Measurements from ENCODE around the gene ASCC3. TPM values are rescaled to one million over a fixed set of nuclear protein-coding genes. Genes with fewer than 3 reads are reported as not detected.

Gene ASCC3
- total and polyA plus RNA-seq, 12 donors: 3.9 to 22.9 (median 16.1) TPM

DNA sequence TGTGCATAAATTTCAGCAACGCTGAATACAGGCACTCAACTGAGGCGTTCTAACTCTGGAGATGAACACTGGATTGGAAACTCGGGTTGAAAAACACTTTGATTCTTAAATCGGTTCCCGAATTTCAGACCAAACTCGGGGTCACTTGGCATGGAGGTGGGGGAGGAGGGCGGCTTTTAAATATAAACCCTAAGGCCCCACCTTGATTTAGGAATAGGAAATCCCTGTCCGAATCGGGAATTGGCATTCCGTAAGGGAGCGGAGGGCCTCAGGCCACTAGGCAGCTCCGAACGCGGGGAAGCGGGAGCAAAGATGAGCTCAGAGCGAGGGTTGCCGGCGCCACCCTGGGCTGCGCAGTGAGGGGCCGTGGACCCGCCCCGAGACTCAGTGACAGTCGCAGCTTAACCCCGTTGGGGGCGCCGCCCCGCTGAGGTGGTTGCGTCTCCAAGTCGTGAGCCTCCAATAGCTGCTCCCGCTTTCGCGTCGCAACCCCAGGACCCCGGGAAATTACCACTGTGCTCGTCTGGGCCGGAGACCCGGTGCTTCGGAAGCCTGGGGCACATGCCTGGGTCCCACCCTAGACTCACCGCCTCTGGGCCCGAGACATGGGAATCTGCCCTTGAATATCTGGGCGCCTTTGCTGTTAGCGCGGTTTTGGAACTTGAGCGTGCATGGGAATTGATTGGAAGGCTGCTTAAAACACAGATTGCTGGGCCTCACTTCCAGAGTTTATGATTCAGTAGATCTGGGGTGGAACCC lies 411.8 kb downstream of the ASCC3 start:
- no peak overlapping the region for H3K27ac ChIP-seq
- no peaks in the 10 kb centered on the region for H3K9me3 ChIP-seq
- TF ChIP-seq, protein P1, sequence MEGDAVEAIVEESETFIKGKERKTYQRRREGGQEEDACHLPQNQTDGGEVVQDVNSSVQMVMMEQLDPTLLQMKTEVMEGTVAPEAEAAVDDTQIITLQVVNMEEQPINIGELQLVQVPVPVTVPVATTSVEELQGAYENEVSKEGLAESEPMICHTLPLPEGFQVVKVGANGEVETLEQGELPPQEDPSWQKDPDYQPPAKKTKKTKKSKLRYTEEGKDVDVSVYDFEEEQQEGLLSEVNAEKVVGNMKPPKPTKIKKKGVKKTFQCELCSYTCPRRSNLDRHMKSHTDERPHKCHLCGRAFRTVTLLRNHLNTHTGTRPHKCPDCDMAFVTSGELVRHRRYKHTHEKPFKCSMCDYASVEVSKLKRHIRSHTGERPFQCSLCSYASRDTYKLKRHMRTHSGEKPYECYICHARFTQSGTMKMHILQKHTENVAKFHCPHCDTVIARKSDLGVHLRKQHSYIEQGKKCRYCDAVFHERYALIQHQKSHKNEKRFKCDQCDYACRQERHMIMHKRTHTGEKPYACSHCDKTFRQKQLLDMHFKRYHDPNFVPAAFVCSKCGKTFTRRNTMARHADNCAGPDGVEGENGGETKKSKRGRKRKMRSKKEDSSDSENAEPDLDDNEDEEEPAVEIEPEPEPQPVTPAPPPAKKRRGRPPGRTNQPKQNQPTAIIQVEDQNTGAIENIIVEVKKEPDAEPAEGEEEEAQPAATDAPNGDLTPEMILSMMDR (IDR thresholded peaks at IDR 0.05): no peak
- intact Hi-C loops (cut with DNase I): no loop called here
- ATAC-seq: no peak
- peaks cover 0 to 26% (median 11%) of the 10 kb centered on the region in 9 donors for H3K4me1 ChIP-seq
- peaks cover 31 to 100% (median 100%) of the 10 kb centered on the region in 7 donors for H3K27me3 ChIP-seq
- no peak overlapping the region for H3K4me3 ChIP-seq
- no peaks in the 10 kb centered on the region for H3K36me3 ChIP-seq
- whole genome bisulfite sequencing, 2 donors: 11 to 12% methylated on average over 44 of the region's 44 CpGs
- DNase-seq: no peak

DNA sequence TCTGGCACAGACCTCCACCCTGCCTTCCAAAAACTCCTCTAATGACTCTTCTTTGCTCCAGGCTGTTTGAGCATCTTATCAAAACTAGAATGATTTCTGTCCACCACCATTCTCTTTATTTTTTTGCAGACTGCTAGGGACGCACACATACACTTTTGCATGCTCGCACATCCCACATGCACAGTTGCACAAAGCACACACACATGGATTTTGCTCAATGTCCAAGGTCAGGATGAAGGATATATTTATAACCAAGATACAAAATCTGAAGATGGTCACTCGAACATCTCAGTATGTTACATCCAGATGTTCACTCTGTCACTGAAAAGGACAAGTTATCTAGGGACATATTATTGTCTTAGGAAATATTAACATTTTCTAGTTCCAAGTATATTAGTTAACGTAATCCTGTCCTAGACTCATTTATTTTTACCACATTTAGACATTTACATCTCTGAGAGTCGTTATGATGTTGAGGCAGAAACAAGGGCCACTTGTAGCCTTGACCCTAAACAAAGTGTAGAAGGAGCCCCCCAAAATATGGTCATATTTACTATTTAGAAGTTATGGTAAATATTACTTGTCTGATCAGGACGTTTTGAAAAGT lies 413.0 kb downstream of the ASCC3 start:
- Histone ChIP-seq H3K4me1 (peaks cover 0 to 38% (median 16%) of the 10 kb centered on the region in 9 donors), H3K27me3 (peaks cover 39 to 100% (median 100%) of the 10 kb centered on the region in 7 donors), H3K9me3 (no peaks in the 10 kb centered on the region), H3K36me3 (no peaks in the 10 kb centered on the region), H3K4me3 (no peak overlapping the region), H3K27ac (no peak overlapping the region)
- 20 to 23% methylated on average over 6 of the region's 6 CpGs for WGBS, 2 donors
- TF ChIP-seq, protein P1 (IDR thresholded peaks at IDR 0.05): no peak
- intact Hi-C loops (cut with DNase I): no loop called here
- no peak for DNase-seq
- no peak for ATAC-seq

DNA sequence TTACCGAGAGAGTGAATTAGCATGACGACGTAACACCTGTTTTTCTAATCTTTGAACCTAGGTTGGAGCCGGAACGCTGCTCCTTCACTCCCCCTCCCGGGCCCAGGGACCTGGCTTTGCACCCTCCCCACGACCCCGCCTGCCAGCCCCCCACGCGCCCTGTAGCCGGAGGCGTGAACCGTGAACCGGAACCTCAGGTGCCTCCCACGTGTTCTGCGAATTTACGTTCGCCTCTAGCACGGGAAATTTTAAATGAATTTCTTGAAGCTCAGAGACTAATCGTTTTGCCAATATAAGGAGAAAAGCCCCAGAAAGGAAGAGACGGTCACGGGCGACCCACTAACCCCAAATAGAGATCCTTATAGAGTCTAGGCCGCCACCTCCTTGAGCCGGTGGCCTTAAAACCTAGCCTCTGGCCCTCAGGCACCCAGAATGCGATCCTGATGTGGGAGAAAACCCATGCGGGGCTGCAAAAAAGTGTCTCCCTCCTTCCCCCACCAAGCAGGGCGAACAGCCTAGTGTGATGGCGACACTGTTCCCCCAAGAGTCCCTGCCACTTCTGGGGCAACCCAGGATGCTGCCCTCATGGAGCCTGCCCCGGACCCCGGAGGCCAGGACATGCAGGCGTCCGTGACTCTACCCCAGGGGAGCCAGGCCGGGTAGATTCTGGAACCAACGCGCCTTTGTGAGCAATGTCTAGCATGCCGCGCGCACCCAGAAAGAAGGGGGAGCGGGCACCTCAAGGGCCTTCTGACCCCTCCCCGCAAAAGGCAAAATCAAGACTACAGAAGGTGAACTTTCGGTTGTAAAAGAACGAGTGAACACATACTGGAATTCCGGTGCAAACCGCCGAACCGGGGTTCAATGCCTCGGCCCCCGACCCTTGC lies 413.8 kb downstream of the ASCC3 start:
- no peaks in the 10 kb centered on the region for H3K9me3 ChIP-seq
- no peak for ATAC-seq
- H3K27ac ChIP-seq: no peak overlapping the region
- H3K36me3 ChIP-seq: no peaks in the 10 kb centered on the region
- TF ChIP-seq, protein P1 (IDR thresholded peaks at IDR 0.05): no peak
- no peak overlapping the region for H3K4me3 ChIP-seq
- 5 to 7% methylated on average over 47 to 49 of the region's 49 CpGs for WGBS, 2 donors
- DNase-seq: no peak
- peaks cover 44 to 100% (median 100%) of the 10 kb centered on the region in 7 donors for H3K27me3 ChIP-seq
- peaks cover 0 to 38% (median 16%) of the 10 kb centered on the region in 9 donors for H3K4me1 ChIP-seq
- intact Hi-C loops (cut with DNase I): no loop called here
